Loucy (cell line): ENCODE measurements around the gene WBP1L.

Experiments
- CTCF ChIP-seq: fragments of 200-600 bp; sonication (generic); conservative IDR thresholded peaks from 2 replicates; pipeline ENCODE4 v1.5.1; 2014; ENCODE audit warnings: mild to moderate bottlenecking, antibody characterized with exemption, low read length
- EZH2phosphoT487 ChIP-seq: fragments of 200-600 bp; IDR thresholded peaks from 2 replicates; pipeline ENCODE4 v1.6.1; 2018; ENCODE audit warnings: antibody characterized with exemption, mild to moderate bottlenecking, moderate library complexity, borderline replicate concordance

- TF ChIP-seq CTCF (no peak), EZH2phosphoT487 (no peak)
These were observed 58.2 kb downstream of the WBP1L start for GRCh38 chr10:102801978-102802377.
